HG02763 (cell line): ENCODE data around the gene OR51B4.
A peak's percentile ranks its signal among the peaks of the same experiment; 100 is the strongest.
"Not testable (repeated sequence)": the region's sequence is repeated elsewhere in the genome, so short reads cannot be mapped to it uniquely, and the experiment has no call there.

ENCODE experiments used
- ATAC-seq: cut with Tn5 transposase; IDR thresholded peaks from one replicate; pipeline ENCODE4 v1.9.1; 2021; ENCODE audit warnings: mild to moderate bottlenecking, moderate library complexity; ENCODE audit not compliant: unreplicated experiment

The OR51B4 gene

DNA sequence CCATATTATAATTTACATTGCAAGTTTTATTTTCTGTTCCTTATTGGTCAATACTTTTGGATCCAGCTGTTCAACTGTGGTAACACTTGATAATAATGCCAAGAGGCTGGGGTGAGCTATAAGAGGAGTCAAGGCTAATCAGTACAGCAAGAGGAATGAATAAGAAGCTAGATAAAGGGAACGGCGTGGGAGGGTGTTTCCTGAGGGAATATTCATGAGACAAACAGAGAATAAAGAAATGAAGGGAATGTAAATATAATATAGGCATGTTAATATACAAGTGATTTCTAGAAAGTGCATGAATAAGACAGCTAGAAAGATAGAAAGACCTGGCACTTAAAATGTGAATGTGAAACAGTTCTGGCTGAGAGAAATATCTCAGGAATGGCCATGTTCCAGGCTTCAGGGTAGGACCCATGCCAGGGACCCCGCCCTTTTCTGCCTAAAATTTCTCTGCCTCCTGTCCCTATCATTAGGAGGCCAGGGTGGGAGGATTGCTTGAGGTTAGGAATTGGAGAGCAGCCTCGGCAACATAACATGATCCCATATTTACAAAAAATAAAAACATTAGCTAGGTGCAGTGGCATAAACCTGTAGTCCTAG, 3.9 kb downstream of the OR51B4 start:
- no peak for ATAC-seq

DNA sequence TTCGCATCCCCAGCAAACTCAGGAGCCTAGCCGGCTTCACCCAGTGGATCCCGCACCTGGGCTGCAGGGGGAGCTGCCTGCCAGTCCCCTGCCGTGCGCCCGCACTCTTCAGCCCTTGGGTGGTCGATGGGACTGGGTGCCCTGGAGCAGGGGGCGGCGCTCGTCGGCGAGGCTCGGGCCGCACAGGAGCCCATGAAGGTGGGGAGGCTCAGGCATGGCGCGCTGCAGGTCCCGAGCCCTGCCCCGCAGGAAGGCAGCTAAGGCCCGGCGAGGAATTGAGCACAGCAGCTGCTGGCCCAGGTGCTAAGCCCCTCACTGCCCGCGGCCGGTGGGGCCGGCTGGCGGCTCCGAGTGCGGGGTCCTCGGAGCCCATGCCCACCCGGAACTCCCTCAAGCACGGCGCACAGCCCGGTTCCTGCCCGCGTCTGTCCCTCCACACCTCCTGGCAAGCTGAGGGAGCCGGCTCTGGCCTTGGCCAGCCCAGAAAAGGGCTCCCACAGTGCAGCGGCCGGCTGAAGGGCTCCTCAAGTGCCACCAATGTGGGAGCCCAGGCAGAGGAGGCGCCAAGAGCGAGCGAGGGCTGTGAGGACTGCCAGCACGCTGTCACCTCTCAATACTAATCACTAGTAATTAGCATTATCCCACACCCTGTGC, 7.3 kb downstream of the OR51B4 start:
- not testable (repeated sequence) for ATAC-seq

DNA sequence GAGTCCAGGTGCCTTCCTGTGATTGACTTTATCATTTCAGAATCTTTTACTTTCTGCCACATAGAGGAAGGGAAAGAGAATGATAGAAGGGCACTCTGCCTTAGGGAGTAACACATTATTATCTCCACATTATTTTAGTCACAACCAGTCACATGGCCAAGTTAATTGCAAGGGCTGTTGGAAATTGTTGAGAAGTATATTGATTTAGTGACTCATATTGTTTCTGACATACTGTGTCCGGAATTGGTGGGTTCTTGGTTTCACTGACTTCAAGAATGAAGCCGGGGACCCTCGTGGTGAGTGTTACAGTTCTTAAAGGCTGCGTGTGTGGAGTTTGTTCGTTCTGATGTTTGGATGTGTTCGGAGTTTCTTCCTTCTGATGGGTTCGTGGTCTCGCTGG, 8.7 kb downstream of the OR51B4 start:
- ATAC-seq, result no peak

DNA sequence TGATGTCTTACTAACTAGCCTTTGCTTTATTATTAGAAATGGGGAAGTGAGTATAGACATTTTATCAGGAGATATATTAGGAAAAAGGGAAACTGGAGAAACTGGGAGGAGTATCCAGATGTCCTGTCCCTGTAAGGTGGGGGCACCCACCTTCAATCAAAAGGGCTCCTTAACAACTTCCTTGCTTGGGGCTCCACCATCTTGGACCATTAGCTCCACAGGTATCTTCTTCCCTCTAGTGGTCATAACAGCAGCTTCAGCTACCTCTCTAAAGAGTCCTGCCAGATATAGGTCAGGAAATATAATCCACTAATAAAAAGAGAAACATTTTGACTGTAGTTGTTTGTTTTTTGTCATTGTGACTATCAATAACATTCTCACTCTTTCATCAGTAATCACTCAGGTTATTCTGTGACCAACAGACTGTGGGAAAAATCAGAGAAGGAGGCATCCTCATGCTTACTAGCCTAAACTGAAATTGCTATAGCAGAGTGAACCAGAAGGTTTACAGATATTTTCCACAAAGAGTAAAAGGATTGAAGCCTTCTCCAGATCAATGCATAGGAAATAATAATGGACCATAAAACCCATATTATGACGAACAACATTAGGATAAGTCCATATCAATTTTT, 10.4 kb downstream of the OR51B4 start:
- ATAC-seq, result peak; percentile 68

DNA sequence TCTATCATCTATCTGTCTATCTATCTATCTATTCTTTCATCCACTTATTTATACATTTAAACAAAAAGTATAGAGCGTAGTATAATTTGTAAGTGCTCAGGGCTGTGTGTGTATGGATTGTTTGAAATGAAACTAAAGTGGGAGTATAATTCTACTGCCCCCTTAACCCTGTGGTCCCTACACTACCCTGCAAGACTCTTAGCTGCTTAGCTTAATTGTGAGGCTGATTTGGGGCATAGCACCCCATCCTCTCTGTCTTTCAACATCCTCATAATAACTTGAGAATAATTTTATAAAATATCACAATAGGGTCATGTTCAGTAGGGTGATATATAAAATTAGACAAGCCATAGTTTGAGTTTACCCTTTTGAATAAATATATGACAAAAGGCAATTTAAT, 11.6 kb downstream of the OR51B4 start:
- ATAC-seq, result no peak

DNA sequence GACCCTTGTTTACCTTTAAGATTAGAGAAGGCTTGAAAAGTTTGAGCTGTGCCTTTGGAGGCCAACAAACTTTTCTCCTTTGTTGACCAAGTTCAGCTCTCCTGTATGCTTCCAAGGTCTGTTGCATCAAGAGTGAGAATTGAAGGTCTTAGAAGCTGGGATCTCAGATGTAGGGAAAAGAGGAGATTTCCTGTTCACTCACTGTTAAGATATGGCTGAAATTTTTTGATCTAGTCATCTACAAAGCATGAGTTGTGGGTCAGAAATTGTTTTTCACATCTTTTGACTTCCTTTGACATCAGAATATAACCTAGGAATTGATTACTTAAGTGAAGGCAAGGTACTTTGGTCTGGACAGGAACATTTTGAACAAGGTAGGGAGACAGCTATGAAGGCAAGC, 12.1 kb downstream of the OR51B4 start:
- ATAC-seq, result no peak

DNA sequence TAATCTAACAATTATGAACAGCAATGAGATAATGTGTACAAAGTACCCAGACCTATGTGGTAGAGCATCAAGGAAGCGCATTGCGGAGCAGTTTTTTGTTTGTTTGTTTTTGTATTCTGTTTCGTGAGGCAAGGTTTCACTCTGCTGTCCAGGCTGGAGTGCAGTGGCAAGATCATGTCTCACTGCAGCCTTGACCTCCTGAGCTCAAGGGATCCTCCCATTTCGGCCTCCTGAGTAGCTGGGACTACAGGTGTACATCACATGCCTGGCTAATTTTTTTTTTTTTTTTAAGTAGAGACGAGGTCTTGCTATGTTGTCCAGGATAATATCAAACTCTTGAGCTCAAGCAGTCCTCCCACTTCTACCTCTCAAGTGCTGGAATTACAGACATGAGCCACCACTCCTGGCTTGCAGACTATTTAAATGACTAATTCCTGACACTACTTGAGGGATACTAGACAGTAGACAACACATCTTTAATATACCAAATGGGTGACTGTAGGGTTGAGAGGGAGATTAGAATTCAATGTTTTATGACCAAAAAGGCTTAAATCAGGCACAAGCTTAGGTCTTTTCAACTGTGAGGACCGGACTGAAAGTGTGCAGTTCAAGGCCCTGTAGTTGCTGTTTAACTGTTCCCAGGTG, 12.7 kb downstream of the OR51B4 start:
- no peak for ATAC-seq

DNA sequence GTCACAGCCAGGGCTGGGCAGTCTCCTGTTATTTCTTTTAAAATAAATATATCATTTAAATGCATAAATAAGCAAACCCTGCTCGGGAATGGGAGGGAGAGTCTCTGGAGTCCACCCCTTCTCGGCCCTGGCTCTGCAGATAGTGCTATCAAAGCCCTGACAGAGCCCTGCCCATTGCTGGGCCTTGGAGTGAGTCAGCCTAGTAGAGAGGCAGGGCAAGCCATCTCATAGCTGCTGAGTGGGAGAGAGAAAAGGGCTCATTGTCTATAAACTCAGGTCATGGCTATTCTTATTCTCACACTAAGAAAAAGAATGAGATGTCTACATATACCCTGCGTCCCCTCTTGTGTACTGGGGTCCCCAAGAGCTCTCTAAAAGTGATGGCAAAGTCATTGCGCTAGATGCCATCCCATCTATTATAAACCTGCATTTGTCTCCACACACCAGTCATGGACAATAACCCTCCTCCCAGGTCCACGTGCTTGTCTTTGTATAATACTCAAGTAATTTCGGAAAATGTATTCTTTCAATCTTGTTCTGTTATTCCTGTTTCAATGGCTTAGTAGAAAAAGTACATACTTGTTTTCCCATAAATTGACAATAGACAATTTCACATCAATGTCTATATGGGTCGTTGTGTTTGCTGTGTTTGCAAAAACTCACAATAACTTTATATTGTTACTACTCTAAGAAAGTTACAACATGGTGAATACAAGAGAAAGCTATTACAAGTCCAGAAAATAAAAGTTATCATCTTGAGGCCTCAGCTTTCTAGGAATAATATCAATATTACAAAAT, 13.4 kb downstream of the OR51B4 start:
- no peak for ATAC-seq

DNA sequence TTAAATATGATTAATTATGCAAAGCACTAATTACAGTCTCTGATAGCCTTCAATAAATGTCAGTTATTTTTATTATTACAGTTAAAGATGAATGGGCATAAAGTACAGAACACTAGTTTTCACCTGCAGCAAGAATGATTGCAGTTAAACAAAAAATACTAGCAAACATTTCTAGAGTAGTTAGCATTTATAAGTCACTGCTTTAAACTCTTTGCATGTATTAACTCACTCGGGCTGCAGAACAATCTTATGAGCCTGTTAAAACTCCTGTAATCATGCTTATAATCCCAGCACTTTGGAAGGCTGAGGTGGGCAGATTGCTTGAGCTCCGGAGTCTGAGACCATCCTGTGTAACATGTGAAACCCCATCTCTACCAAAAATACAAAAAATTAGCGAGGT, 14.8 kb downstream of the OR51B4 start:
- ATAC-seq, result no peak

DNA sequence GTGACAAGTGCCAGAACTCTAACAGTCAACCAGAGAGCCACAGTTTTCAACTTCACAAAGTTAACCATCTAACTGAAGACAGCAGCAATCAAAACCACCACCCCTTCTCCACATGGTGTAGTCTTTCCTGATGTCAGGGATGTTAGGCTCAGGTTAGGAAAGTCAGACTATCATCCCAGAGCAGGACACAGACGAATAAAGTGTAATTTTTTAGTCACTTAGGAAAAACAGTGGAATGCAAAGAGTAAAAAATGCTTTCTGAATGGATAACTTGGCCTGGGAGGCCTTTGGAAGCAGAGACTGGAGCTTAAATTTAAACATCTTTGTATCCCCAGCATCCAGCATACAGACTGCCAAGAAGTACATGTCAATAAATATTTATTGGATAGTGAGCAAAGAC, 15.4 kb downstream of the OR51B4 start:
- no peak for ATAC-seq

DNA sequence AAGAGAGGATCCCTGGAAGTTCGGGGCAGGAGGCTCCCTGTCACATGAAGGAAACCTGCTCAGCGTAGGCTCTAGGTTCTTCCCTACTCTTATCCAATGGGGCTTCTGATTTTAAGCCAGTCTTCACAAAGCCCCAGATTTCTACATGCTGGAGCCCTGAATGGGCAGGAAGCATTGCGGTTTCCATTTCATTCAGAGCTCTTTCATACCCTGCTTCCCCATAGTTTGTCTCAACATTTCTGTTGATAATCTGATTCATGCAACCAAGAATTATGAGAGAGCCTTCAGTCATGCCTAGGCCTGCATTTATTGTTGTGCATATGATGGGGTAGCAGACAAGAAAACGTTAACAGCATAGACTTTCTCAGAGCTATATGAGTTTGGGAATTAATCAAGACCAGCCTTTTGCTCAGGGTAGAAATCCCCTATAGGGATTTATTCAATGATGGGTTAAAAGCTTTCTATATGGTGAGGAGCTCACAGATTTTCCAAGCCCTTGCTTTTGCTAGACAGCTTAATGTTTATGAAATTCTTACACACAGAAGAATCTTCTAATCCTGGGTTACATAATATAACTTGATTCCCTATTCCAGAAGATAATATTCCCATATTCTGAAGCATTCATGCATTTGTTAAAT, 15.9 kb downstream of the OR51B4 start:
- ATAC-seq, result no peak

DNA sequence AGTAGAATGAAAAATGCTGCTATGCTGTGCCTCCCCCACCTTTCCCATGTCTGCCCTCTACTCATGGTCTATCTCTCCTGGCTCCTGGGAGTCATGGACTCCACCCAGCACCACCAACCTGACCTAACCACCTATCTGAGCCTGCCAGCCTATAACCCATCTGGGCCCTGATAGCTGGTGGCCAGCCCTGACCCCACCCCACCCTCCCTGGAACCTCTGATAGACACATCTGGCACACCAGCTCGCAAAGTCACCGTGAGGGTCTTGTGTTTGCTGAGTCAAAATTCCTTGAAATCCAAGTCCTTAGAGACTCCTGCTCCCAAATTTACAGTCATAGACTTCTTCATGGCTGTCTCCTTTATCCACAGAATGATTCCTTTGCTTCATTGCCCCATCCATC, 17.1 kb downstream of the OR51B4 start:
- ATAC-seq, result no peak

DNA sequence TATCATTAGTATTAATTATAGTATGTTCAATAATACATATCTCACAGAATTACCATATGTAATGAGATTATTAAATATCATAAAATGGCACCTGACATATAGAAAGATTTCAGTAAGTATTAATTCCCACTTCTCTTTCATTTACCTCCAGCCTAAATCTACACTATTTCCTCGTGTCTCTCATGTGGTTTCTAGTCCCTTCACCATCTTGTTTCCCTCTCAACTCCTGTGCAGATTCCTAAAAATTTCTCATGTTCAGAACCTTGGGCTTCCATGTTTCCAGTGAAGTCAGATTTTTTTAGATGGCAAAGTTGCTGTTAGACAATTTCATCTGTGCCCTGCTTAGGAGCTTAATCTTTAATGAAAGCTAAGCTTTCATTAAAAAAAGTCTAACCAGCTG, 17.9 kb downstream of the OR51B4 start:
- ATAC-seq, result no peak

DNA sequence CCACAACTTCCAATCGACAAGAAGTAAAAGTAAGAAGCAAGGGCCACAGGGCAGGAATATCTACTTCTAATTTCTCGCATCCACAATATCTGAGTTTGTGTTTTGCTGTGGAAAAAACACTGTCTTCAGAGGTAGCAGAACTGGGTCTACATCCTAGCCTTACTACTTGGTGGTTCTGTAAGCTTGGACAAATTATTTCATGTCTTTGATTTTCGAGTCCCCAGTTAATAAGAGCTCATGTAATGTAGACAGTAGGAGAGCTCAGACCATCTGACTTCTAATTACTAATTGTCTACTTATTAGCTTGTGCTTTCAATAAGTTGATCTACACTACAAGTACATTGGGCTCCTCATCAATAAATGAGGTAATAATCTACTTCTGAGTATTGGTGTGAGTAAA, 18.7 kb downstream of the OR51B4 start:
- no peak for ATAC-seq

DNA sequence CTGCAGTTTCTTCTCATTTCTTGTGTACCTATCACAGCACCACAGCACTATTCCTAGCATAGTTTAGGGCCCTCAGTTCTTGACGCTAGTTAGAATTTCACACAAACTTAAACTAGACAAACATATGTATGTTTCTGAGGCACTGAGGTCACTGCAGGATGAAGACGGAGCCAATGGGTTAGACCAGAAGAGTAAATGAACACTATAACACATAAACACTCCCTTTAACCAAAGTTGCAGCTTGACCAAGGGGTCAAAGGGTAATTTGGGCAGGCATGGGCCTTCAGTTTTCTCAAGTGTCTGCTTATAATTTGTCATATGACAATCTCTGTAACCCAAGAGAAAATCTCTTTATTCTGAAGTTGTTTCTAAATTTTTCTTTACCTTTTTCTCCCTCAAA, 19.1 kb downstream of the OR51B4 start:
- ATAC-seq, result no peak

DNA sequence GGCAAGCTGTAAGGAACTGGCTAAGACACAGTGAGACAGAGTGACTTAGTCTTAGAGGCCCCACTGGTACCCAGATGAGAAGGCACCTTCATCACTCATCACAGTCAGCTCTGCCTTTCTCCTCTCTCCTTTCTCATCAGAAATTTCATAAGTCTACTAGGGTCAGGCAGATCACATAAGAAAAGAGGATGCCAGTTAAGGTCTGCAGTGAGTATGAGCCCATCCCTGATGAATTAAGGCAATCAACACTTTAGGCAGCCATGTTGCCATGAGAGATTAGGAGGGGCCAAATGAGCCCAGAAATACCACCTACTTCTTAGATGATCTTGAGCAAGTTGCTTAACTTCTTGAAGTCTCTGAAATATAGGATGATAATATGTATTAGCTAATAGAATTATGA, 20.1 kb downstream of the OR51B4 start:
- ATAC-seq, result no peak

DNA sequence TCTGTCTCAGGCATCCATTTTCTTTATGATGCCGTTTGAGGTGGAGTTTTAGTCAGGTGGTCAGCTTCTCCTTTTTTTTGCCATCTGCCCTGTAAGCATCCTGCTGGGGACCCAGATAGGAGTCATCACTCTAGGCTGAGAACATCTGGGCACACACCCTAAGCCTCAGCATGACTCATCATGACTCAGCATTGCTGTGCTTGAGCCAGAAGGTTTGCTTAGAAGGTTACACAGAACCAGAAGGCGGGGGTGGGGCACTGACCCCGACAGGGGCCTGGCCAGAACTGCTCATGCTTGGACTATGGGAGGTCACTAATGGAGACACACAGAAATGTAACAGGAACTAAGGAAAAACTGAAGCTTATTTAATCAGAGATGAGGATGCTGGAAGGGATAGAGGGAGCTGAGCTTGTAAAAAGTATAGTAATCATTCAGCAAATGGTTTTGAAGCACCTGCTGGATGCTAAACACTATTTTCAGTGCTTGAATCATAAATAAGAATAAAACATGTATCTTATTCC, 21.1 kb downstream of the OR51B4 start:
- ATAC-seq, result peak; percentile 92

DNA sequence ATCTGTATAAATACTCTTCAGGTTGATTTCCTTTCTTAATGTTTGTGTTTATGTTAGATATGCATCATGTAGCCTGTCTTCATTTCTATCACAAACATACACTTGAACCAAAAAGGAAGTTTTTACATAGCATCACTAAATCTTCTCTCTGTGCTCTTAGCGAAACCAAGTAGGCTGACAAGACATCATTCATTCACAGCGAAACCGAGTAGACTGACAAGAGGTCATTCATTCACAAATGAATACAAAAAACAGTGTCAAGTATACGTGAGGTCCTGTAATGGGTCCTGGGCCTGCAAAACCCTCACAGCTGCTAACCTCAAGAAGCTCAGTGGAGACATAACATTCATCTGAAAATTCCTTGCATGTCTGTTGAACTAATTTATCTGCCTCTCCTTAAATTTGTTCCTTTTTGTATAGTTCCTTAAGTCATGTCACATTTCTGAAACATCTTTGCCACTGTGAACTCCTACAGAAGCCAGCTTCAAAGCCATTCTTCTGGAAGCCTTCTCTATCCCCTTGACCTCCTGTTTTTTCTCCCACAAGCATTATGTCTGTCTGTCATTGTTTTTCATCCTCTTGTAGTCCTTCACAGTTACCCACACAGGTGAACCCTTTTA, 22.2 kb downstream of the OR51B4 start:
- no peak for ATAC-seq

DNA sequence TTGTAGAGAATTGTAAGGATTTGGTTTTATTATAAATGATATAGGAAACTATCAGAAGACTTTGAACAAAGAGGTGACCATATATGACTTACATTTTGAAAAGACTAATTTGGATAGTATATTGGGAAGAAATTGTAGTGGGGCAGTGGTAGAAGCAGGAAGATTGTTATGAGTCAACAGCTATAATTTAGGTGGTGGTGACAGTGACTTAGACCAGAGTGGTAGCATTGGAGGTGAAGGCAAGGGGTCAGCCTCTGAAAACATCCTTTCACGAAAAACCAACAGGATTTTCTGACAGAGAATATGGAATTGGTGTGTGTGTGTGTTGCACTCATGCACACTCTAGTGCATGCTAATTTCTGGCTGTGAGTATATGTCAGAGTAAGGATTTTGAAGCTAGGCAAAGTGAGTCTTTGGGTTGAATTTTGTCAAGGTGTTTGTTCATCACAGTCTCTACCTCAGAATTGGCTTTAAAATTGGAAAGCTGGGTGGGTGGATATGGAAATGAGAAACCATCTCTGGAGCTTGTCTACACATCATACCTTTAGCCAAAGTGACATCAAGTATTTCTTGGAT, 23.9 kb downstream of the OR51B4 start:
- peak; percentile 43 for ATAC-seq

DNA sequence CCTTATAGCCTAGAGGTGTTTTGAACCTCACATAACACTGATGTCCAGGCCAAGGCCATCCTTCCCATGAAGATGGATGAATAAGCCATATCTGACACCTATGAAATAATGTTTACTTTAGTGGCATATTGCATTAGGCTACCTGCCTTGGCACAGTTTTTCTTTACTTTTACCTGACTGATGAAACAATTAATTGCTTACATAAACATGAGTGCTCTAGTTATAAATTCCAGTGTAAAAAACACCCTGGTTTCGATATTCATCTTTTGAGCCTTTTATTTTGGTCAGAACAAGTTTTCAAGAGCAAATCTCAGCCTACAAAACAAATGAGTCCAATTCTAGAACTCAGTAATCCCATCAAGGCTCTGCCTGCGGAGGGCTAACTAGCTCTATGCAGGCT, 25.0 kb downstream of the OR51B4 start:
- ATAC-seq, result no peak
